AG08395 (cell line): ENCODE data around the gene RAB5IF.
"Not testable (repeated sequence)": the region's sequence is repeated elsewhere in the genome, so short reads cannot be mapped to it uniquely, and the experiment has no call there.

ENCODE experiments used
- DNase-seq: peaks from one replicate; pipeline ENCODE4 v3.0.0; 2012; ENCODE audit warnings: mixed read lengths, low spot score

RAB5IF gene

GRCh38 chr20:36605399-36606157, at the start of gene RAB5IF:
TSS of gene RAB5IF (plus strand) at chr20:36605779. CDS start at chr20:36605952, 173 bp downstream.
- DNase-seq: peak; percentile 98

- no peak for DNase-seq
These were observed 42.9 kb upstream of the RAB5IF start for GRCh38 chr20:36562724-36563123.

GRCh38 chr20:36563374-36563773, 42.2 kb upstream of the RAB5IF start:
- no peak for DNase-seq

- not testable (repeated sequence) for DNase-seq
These were observed 41.4 kb upstream of the RAB5IF start for GRCh38 chr20:36564078-36564725.

- not testable (repeated sequence) for DNase-seq
These were observed 40.9 kb upstream of the RAB5IF start for GRCh38 chr20:36564726-36565121.

- DNase-seq: no peak
These were observed 40.1 kb upstream of the RAB5IF start for GRCh38 chr20:36565520-36565919.

- DNase-seq: peak; percentile 89
These were observed 35.6 kb upstream of the RAB5IF start for GRCh38 chr20:36569847-36570429.

GRCh38 chr20:36571564-36572504, 33.7 kb upstream of the RAB5IF start:
- no peak for DNase-seq

- DNase-seq: no peak
These were observed 32.9 kb upstream of the RAB5IF start for GRCh38 chr20:36572701-36573102.

- peak; percentile 87 for DNase-seq
These were observed 32.3 kb upstream of the RAB5IF start, which contains the start of gene TGIF2 for GRCh38 chr20:36573103-36573797. TSS of gene TGIF2 (plus strand) at chr20:36573597. CDS start at chr20:36578775, 5,178 bp downstream.

GRCh38 chr20:36573798-36574365, 31.7 kb upstream of the RAB5IF start:
- no peak for DNase-seq

GRCh38 chr20:36574366-36575135, 31.0 kb upstream of the RAB5IF start:
- no peak for DNase-seq

- no peak for DNase-seq
These were observed 29.5 kb upstream of the RAB5IF start for GRCh38 chr20:36576081-36576445.

GRCh38 chr20:36578356-36579041, 27.1 kb upstream of the RAB5IF start:
- DNase-seq: no peak

- no peak for DNase-seq
These were observed 25.5 kb upstream of the RAB5IF start for GRCh38 chr20:36579996-36580545.

GRCh38 chr20:36582322-36582721, 23.3 kb upstream of the RAB5IF start:
- DNase-seq: no peak

- no peak for DNase-seq
These were observed 22.8 kb upstream of the RAB5IF start for GRCh38 chr20:36582821-36583220.

- DNase-seq: no peak
These were observed 21.5 kb upstream of the RAB5IF start for GRCh38 chr20:36584018-36584481.
